NB4 (cell line): ENCODE data around the gene CFAP90.

Experiments used
- POLR2A ChIP-seq: IDR thresholded peaks from 2 replicates; pipeline ENCODE4 v1.6.1; 2011; ENCODE audit warnings: mild to moderate bottlenecking; ENCODE audit not compliant: insufficient read length; ENCODE audit errors: extremely low read depth
- TF ChIP-seq, protein P1 (sequence below): IDR thresholded peaks from one replicate; pipeline ENCODE4 v1.5.1; 2012; ENCODE audit warnings: low read depth, low read length

DNA sequence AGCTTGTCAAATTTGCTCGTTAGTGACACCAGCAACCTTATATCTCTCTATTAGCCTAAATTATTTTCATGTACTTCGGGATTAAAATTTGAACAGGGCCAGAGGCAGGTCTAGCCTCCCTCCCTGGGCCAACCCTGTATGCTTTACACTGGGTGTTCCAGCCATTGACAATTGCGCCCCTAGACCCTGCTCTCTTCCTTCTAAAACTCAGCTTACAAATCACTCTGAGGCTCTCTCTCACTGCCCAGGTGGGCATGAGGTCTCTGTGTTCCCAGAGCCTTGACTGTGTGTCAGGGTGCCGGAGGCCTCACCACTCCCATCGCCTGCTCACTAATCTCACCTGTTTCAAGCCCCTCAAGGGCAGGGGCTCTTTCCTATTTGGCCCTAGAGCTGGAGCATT lies 6.4 kb upstream of the CFAP90 start:
- no peak for TF ChIP-seq POLR2A
- TF ChIP-seq, protein P1, sequence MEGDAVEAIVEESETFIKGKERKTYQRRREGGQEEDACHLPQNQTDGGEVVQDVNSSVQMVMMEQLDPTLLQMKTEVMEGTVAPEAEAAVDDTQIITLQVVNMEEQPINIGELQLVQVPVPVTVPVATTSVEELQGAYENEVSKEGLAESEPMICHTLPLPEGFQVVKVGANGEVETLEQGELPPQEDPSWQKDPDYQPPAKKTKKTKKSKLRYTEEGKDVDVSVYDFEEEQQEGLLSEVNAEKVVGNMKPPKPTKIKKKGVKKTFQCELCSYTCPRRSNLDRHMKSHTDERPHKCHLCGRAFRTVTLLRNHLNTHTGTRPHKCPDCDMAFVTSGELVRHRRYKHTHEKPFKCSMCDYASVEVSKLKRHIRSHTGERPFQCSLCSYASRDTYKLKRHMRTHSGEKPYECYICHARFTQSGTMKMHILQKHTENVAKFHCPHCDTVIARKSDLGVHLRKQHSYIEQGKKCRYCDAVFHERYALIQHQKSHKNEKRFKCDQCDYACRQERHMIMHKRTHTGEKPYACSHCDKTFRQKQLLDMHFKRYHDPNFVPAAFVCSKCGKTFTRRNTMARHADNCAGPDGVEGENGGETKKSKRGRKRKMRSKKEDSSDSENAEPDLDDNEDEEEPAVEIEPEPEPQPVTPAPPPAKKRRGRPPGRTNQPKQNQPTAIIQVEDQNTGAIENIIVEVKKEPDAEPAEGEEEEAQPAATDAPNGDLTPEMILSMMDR: no peak
